HepG2 (cell line): Measurements from ENCODE around the gene CATSPERB.

Source experiments
- CEBPB ChIP-seq: IDR thresholded peaks from 2 replicates; pipeline ENCODE4 v1.6.1; 2011; ENCODE audit warnings: low read depth, low read length, improper control_type of control experiment, borderline replicate concordance
- HNRNPH1 ChIP-seq: fragments of 200-400 bp; formaldehyde crosslinking; optimal IDR thresholded peaks from 2 replicates; pipeline ENCODE3; 2017; ENCODE audit warnings: mild to moderate bottlenecking, low read depth, low read length
- IRX3 ChIP-seq: sonication (generic); formaldehyde crosslinking; IDR thresholded peaks from 2 replicates; pipeline ENCODE4 v1.8.1; 2023; ENCODE audit warnings: mild to moderate bottlenecking, low read depth, missing genetic modification reagents, borderline replicate concordance
- NR2C2 ChIP-seq: sonication (generic); formaldehyde crosslinking; IDR thresholded peaks from 2 replicates; pipeline ENCODE4 v1.4.0; 2020; ENCODE audit warnings: missing genetic modification reagents, mild to moderate bottlenecking, moderate library complexity, borderline replicate concordance
- POLR2AphosphoS5 ChIP-seq: IDR thresholded peaks from 2 replicates; pipeline ENCODE4 v1.6.1; 2012; ENCODE audit warnings: low read depth, low read length
- SMAD3 ChIP-seq: sonication (generic); formaldehyde crosslinking; IDR thresholded peaks from 2 replicates; pipeline ENCODE4 v1.4.0; 2020; ENCODE audit warnings: missing genetic modification reagents
- THAP7 ChIP-seq: sonication (generic); formaldehyde crosslinking; IDR thresholded peaks from 2 replicates; pipeline ENCODE4 v1.8.1; 2023; ENCODE audit warnings: mild to moderate bottlenecking, missing genetic modification reagents
- ZNF274 ChIP-seq: sonication (generic); formaldehyde crosslinking; IDR thresholded peaks from 2 replicates; pipeline ENCODE4 v1.5.1; 2020; ENCODE audit warnings: mild to moderate bottlenecking, missing genetic modification reagents
- ZNF549 ChIP-seq: sonication (generic); formaldehyde crosslinking; IDR thresholded peaks from 2 replicates; pipeline ENCODE4 v1.5.0; 2020; ENCODE audit warnings: missing genetic modification reagents
- ZNF678 ChIP-seq: sonication (generic); formaldehyde crosslinking; IDR thresholded peaks from 2 replicates; pipeline ENCODE4 v1.4.0; 2020; ENCODE audit warnings: mild to moderate bottlenecking, missing genetic modification reagents
- ZSCAN29 ChIP-seq: sonication (generic); formaldehyde crosslinking; conservative IDR thresholded peaks from 2 replicates; pipeline ENCODE4 v1.4.0; 2020; ENCODE audit warnings: mild to moderate bottlenecking, missing genetic modification reagents
- TF ChIP-seq, protein P1 (sequence below): sonication (generic); formaldehyde crosslinking; IDR thresholded peaks from 2 replicates; pipeline ENCODE4 v1.5.0; 2020; ENCODE audit warnings: mild to moderate bottlenecking, missing genetic modification reagents, moderate library complexity

DNA sequence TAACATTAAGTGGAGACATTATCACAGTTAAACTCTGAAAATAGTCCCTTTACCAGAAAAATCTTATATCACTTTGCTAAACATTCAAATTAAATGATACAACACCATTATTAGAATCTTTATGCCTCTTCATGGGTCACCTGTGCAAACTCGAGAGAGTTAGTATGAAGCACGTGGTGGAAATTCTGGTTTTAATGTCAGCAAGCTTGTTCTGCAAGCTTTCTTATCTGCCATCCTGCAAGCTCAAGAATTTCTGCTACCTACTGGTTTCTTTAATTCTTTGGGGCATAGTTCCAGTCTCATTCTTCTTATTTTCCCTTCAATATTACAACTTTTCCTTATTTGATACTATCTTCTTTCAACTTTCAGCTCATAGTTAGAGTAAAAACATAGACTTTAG lies 868 bp downstream of the CATSPERB start:
- TF ChIP-seq ZNF549 (CRISPR knock-in tag): no peak
- TF ChIP-seq ZNF678 (CRISPR knock-in tag): no peak
- no peak for TF ChIP-seq IRX3 (CRISPR knock-in tag)
- TF ChIP-seq THAP7 (CRISPR knock-in tag): no peak
- no peak for TF ChIP-seq SMAD3 (CRISPR knock-in tag)
- TF ChIP-seq POLR2AphosphoS5: no peak
- TF ChIP-seq HNRNPH1: no peak
- no peak for TF ChIP-seq CEBPB
- no peak for TF ChIP-seq ZNF274
- no peak for TF ChIP-seq NR2C2 (CRISPR knock-in tag)
- TF ChIP-seq ZSCAN29 (CRISPR knock-in tag): no peak
- TF ChIP-seq, protein P1, sequence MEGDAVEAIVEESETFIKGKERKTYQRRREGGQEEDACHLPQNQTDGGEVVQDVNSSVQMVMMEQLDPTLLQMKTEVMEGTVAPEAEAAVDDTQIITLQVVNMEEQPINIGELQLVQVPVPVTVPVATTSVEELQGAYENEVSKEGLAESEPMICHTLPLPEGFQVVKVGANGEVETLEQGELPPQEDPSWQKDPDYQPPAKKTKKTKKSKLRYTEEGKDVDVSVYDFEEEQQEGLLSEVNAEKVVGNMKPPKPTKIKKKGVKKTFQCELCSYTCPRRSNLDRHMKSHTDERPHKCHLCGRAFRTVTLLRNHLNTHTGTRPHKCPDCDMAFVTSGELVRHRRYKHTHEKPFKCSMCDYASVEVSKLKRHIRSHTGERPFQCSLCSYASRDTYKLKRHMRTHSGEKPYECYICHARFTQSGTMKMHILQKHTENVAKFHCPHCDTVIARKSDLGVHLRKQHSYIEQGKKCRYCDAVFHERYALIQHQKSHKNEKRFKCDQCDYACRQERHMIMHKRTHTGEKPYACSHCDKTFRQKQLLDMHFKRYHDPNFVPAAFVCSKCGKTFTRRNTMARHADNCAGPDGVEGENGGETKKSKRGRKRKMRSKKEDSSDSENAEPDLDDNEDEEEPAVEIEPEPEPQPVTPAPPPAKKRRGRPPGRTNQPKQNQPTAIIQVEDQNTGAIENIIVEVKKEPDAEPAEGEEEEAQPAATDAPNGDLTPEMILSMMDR: no peak
